Activated CD4-positive, alpha-beta T cell treated with anti-CD3 and anti-CD28 coated beads, Interleukin-2, amount 50 U/mL, for 4 hours (primary cell): ENCODE measurements around the gene TTC7B.
A peak's percentile ranks its signal among the peaks of the same experiment; 100 is the strongest.
"Not testable (repeated sequence)": the region's sequence is repeated elsewhere in the genome, so short reads cannot be mapped to it uniquely, and the experiment has no call there.

Experiments
- DNase-seq, 2 experiments: peaks; one replicate each; pipeline ENCODE4 v3.0.0-alpha.2; 2020

Gene TTC7B

GRCh38 chr14:90829677-90830076 lies 13.4 kb upstream of the TTC7B start:
- no peak for DNase-seq

- DNase-seq = no peak
Observed at GRCh38 chr14:90828642-90829487, 12.6 kb upstream of the TTC7B start.

GRCh38 chr14:90827919-90828610 lies 11.8 kb upstream of the TTC7B start:
- DNase-seq = peak; percentile 85 to 86

GRCh38 chr14:90823542-90823941 lies 7.3 kb upstream of the TTC7B start:
- not testable (repeated sequence) for DNase-seq

GRCh38 chr14:90820958-90821357 lies 4.7 kb upstream of the TTC7B start:
- DNase-seq = peak; percentile 71 to 74

- no peak for DNase-seq
Observed at GRCh38 chr14:90819734-90820393, 3.6 kb upstream of the TTC7B start.

DNA sequence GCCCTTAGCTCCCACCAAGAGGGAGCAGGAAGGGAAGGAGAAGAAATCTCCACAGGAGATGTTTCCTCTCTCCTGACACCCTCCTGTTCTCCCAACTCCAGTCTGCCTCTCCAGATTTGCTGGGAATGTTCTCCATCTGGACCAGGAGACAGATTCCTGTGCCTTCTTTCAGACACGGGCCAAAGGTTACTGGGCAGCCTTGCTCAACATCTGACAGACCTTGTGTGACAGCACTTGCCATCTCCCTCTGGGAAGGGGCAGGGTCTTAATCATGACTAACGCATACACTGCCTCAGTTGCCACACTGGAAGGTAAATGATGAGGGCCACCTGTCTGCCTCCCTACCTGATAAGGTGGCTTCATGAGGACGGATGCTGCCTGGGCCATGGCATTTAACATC lies 2.5 kb upstream of the TTC7B start:
- DNase-seq = no peak

DNA sequence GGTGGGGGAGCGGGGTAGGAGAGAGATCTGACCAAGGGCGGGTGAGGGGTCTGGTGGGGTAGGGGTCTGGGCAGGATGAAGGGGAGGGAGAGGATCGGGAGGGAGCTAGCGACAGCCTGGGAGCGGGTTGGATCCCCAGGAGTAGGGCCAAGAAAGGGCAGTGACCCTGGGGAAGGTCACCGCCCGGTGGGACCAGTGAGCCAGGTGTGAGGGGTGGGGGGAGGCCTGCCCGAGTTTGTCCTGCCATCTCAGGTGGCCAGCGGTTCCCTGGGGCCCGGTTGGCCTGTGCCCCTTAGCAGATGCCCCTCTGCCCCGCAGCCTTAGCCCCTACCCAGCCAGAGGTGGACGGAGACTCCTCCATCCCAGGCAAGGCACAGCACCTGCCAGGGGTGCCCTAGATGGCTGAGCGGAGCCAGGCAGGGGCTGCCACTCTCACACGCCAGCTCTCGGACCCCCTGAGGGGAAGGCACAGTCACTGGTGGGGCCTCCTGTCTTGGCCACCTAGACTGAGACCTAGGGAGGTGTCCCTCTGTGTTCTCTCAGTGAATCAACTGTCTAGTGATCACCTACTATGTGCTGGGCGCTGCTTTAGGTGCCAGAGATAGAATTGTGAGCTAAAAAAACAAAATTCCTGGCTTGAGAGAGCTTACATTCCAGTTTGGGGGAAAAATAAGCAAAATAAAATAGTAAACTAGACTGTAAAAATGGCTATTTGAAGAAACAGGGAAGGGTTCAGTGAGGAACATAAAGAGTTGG lies 629 bp upstream of the TTC7B start:
- no peak for DNase-seq

- DNase-seq = no peak
Observed at GRCh38 chr14:90815572-90815821, 733 bp downstream of the TTC7B start.

DNA sequence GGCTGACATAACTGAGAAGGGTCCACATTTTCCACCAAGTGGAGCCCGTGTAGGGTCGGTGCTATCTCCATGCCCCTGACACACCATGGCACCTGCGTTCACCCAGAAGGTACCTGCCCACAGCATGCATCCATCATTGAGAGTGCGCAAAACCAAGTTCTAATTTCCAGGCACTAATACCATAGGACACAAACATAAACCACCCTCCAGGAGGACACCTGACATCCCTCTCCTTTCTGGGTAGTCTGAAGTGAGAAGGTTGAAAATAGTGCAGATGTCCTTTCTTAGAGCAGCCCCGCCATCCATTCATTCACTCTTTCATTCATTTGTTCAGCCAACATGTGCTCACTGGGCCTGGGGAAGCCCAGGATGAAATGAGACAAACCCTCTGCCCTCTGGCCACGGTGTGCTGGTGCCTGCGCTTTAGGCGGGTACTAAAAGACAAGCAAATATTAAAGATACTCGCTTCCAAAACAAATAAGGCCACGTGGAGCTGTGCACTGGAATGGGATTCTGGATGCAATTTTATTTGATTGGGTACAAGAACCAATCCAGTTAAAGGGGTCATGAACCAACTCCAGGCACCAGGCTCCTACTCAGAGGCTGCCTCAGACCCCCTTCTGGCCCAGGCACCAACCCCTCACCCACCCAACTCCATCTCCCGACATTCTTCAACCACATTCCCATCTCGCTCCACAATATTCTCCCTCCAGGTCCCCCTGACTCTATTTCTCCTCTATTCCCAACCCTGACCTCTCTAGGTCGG lies 1.2 kb downstream of the TTC7B start:
- DNase-seq = no peak

DNA sequence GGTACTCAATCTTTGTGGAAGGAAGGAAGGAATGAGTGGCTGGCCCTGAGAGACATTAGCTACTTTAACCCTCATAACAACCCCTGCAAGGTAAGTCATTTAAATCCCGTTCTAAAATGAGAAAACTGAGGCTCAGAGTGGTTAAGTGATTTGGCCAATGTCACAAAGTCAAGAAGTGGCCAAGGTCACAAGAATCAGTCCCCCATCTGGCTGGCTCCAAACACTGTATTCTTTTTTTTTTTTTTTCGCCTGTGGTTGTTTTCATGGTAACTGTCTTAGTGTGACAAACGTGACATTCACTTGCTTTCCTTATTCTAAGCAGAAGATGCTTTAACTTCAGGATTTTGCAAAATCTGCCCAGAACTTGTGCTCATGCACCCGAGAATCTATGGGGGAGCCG lies 2.8 kb downstream of the TTC7B start:
- DNase-seq = no peak

GRCh38 chr14:90812109-90812508 lies 4.1 kb downstream of the TTC7B start:
- DNase-seq = no peak

GRCh38 chr14:90811641-90812040 lies 4.6 kb downstream of the TTC7B start:
- no peak for DNase-seq

DNA sequence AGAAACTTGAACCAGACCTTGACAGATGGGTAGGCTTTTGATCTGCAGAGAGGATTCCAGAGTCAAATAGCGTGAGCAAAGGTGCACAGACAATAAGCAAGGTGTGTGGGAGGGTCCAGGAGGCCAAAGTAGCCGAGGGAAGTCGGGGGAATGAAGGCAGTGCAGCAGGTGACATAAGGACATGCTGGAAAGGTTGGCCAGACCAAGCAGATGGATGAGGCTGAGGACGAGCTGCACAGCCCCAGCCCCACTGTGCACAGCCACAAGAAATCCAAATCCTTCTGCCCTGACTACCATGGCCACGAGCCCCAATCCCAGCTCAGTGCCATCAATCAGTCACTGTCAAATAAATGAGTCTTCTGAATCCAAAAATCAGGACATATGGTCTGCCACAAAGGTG lies 5.4 kb downstream of the TTC7B start:
- DNase-seq = no peak

DNA sequence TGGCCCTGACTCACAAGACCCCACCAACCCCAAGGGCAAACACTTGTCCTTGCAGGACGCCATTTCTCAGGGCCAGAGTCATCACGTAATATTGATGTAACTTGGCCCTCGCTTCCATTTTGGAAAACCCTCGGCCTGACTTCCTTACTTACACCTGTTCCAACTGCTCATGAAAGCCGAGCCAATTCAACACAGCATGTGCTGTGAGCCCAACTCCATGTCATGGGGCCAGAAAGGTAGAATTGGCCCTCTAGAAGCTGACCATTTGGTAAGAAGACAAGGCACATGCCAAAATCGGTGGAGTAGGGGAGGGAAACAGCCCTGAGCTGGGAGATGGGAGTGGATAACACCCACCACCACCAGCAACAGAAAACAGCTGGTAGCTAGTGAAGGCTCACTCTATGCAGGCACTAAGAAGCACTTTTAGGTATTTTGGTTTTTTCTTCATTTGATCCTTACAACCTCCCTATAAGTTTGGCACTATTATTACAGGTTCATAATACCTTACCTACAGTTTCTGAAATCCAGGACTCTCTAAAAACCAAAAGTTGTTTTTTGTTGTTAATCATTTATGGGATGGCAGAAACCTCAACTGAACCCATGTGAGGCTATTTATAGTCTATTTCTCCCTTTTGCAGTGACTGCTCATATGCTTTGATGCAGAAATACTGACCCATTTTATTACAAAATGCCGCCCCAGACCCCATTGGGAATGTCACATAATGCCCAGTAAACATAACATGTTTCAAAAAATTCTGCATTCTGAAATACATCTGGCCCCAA lies 6.5 kb downstream of the TTC7B start:
- no peak for DNase-seq

GRCh38 chr14:90808759-90809529 lies 7.3 kb downstream of the TTC7B start:
- no peak for DNase-seq

DNA sequence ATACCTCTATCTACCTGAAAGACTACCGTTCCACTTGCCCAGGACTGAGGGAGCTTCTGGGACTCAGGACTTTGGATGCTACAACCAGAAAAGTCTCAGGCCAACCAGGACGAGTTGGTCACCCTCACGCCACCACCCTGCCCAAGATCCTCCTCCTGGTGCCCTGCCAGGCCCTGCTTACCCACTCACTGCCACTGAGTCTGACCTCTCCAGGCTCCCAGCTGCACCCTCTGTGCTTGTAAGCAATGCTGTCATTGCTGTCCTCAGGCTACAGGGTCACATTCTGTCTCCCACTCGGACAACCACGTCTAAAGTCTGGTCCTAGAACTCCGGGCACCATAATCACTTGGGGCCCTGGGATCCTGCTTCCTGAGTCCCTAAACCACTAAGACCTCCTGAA lies 9.2 kb downstream of the TTC7B start:
- DNase-seq = no peak

DNA sequence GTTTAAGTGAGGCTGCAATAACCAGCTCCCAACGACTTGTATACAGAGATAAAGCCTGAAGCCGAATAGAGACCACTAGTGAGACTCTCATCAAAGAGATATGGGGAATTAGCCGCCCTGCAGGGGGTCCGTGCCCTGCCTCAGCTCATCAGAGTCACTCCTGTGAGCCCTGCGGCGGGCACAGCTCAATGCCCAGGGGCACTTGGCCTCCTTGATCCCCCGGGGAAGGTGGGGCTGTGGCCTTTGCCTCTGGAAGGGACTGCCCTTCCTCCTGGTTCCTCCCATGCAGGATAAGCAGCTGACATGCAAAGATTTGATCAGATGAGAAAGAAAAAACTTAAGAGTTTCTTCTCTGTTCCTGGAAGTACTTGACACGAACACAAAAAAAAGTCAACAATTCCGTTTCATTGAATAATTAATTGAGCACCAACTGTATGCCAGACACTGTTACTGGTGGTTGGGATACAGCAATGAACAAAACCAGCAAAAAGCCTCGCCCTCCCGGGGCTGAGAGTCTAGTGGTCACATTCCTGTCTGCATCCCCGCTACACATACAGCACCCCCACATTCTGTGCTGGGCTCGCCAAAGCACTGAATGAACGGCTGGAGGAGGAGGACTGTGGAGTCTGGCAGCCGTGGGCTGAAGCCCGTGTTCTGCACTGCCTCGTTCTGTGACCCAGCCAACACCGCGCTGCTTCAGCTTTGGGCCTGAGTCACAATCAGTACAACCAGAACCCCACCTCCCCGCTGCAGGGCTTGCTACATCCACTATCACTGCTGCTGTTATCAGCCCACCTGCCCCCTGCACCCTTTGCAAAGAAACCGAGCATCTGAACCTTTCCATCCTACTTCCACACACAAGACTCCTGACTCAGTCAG lies 10.3 kb downstream of the TTC7B start:
- DNase-seq = no peak

DNA sequence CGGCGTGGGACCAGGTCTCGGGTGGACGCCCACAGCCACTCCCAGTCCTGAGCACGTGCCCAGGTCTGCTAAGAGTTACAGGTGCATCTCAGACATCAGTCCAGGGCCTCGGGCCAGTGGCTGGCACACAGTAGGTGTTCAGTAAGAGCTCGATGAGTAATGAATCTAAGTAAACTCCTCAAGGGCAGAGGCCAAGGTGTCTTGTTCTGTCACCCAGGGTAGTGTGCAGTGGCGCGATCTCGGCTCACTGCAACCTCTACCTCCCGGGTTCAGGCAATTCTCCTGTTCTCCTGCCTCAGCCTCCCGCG lies 11.2 kb downstream of the TTC7B start:
- DNase-seq = no peak
